Prostate gland (tissue), 2 donors: ENCODE data around the gene AMIGO2.

ENCODE experiments used
- CTCF ChIP-seq, 4 experiments: fragments of 200-600 bp in 2 of 4; fragments of 450-650 bp in 2 of 4; sonication (generic) in 2 of 4; IDR thresholded peaks; 1 replicate in 3 of 4; 2 replicates in 1 of 4; pipeline ENCODE4 v1.5.1; 2016 to 2019; ENCODE audit warnings: antibody characterized with exemption in 4 of 4, mild to moderate bottlenecking in 2 of 4, moderate library complexity in 2 of 4
- POLR2A ChIP-seq: fragments of 450-650 bp; IDR thresholded peaks from one replicate; pipeline ENCODE4 v1.6.1; 2016; ENCODE audit warnings: antibody characterized with exemption, mild to moderate bottlenecking
- POLR2AphosphoS5 ChIP-seq: sonication (generic); formaldehyde crosslinking; IDR thresholded peaks from one replicate; pipeline ENCODE4 v1.6.1; 2017; ENCODE audit warnings: antibody characterized with exemption

- no peak for TF ChIP-seq POLR2A
- TF ChIP-seq CTCF (IDR thresholded peaks at IDR 0.05): no peak
- no peak for TF ChIP-seq POLR2AphosphoS5
Observed at GRCh38 chr12:47111854-47112253, 32.1 kb upstream of the AMIGO2 start.
